Colon (tissue), 2 donors: ENCODE measurements around the gene TLR9.

ENCODE experiments used
- FAIRE-seq: peaks from 2 replicates; lab custom pipeline; 2012; peaks lifted over from hg19 to GRCh38; lab: Jason Lieb, UNC
- donor health status: control.
- donor health status: control.

TLR9 gene

GRCh38 chr3:52232279-52233107, 7.0 kb upstream of the TLR9 start:
- no peak for FAIRE-seq

GRCh38 chr3:52231502-52232278, 6.2 kb upstream of the TLR9 start:
- FAIRE-seq: no peak

GRCh38 chr3:52230889-52231499, 5.5 kb upstream of the TLR9 start:
- FAIRE-seq: no peak

- no peak for FAIRE-seq
These were observed 5.0 kb upstream of the TLR9 start for GRCh38 chr3:52230461-52230860.

GRCh38 chr3:52229656-52230055, 4.2 kb upstream of the TLR9 start:
- no peak for FAIRE-seq

GRCh38 chr3:52228751-52229291, 3.4 kb upstream of the TLR9 start:
- no peak for FAIRE-seq

- no peak for FAIRE-seq
These were observed 2.8 kb upstream of the TLR9 start for GRCh38 chr3:52228266-52228665.

GRCh38 chr3:52227766-52228165, 2.3 kb upstream of the TLR9 start:
- no peak for FAIRE-seq

GRCh38 chr3:52227117-52227516, 1.7 kb upstream of the TLR9 start:
- FAIRE-seq: no peak

GRCh38 chr3:52226229-52226817, 878 bp upstream of the TLR9 start:
- FAIRE-seq: no peak

- FAIRE-seq: no peak
These were observed 1.7 kb downstream of the TLR9 start for GRCh38 chr3:52223449-52224408.

- FAIRE-seq: no peak
These were observed 2.9 kb downstream of the TLR9 start for GRCh38 chr3:52222319-52223221.

GRCh38 chr3:52221563-52222318, 3.7 kb downstream of the TLR9 start:
- FAIRE-seq: no peak

GRCh38 chr3:52221141-52221562, 4.3 kb downstream of the TLR9 start:
- no peak for FAIRE-seq

- no peak for FAIRE-seq
These were observed 4.9 kb downstream of the TLR9 start for GRCh38 chr3:52220380-52221026.

- no peak for FAIRE-seq
These were observed 6.4 kb downstream of the TLR9 start for GRCh38 chr3:52218937-52219650.

- no peak for FAIRE-seq
These were observed 7.0 kb downstream of the TLR9 start for GRCh38 chr3:52218454-52218853.

- FAIRE-seq: no peak
These were observed 7.4 kb downstream of the TLR9 start for GRCh38 chr3:52218026-52218425.
